NK-92 treated with Interleukin-12 subunit alpha and Interleukin-12 subunit beta, amount 100 ng/mL, for 24 hours (cell line): ENCODE results near the gene RPL38.

Experiments used
- DNase-seq: peaks from one replicate; lab custom pipeline; 2025; lab: John Stamatoyannopoulos, UW

RPL38 gene

DNA sequence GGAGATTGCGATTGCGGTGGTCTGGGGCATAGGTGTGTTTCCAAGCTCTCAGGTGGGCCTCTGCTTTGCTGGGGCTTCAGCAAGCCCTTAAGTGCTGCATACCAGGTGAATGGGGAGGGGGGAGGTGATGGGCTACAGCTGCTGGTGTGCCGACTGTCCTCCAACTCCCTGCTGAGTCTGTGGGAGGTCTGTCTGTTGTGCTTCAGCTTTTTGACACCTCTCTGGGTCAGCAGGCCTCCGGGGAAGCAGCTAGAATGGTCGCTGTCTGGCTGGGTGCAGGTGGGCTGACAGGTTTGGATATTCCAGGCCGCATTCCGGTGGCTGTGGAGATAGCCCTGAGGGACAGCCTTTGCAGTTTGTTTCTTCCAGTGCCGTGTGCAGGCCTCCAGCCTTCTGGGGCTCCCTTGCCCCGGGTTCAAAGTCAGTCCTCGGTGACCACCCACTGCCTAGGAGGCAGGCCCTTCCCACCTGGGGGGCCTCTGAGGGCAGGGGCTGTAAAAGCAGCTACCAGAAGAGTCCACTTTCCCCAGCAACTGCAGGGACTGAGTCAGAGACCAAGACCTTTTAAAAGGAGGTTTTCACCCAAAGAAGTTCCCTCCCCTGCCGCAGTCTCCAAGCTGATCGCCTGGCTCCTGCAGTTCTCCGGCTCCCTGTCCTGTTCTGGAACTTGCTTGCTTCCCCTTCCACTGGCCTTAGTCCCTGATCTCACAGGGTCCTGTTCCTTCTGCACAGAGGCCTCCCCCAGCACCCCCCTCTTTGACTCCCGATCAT is 7.8 kb downstream of the RPL38 start:
- DNase-seq: no peak

DNA sequence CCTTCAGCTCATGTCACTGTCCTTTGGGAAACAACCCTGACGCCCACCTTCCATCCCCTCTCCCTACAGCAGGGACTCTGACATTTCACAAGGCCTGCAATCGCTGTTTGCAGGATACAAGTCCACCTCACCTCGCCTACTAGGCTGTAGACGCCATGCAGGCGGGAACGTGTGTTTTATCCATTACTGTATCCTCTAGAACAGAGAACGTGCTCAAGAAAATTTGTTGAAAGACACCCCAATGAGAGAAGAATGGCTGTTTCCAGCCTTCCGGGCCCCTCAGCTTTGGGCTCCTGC is 8.4 kb downstream of the RPL38 start:
- DNase-seq: no peak

DNA sequence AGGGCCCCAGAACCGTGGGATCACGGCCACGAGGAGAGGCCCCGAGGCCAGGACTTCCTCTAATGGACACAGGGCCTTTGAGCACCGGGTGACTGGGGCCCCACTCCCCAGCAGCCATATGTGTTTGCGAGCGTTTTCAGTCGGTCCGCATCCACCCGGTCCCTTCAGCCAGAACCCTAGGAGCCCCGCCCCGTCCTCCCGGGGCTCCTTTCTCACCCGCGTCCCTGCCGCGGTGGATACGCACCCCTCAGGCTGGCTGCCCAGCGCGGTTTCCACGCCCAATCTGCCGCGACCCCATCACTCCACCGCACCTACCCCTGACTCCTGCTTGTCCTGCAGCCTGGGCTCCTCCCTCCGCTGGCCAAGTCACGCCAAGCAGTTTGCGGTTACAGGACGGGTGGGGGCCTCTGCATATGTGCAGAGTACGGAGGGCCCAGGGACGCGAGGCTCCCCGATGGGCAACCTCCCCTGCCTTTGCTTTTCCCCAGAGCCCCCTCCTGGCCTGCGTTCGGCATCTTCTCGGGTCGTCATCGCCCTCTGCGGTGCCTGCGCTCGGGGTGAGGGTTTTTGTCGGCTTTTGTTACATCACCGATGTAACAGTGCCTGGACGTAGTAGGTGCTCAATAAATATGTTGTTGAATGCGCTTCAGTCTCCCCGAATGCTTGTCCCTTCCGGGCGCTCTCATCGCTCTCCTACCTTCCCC is 8.9 kb downstream of the RPL38 start:
- no peak for DNase-seq

DNA sequence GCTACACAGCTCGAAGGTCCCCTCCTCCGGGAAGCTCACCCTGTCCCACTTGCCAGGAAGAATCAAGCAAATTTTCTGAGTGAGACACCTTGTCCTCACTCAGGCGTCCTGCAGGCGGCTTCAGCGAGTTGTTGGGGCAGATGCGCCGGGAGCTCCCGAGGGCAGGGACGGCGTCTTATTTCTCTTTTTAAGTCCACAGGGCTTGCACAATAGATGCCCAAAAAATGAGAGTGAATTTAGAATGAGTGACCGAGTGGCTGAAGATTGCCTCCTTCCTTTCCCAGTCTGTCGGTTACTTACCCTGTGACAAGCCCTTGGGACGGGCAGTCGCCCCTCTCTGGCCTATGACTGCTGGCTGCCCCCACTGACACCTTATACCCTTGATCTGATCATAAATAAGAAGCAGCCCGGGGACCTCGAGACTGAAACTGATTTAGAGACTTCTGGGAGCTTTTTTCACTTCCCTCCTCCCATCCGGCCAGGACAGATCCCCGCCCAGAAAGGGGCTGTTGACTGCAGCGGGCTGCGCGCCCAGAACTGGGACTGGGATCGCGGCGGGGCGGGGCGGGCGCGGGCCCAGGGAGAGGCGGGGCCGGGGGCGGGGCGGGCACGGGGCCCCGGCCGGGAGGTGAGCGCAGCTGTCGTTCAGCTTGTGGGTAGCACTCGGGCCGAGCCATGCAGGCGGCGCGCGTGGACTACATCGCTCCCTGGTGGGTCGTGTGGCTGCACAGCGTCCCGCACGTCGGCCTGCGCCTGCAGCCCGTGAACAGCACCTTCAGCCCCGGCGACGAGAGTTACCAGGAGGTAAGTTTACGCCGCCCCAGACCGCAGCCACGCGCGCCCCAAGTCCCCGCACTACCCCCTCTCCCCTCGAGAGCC is 9.7 kb downstream of the RPL38 start, which contains the start of gene TTYH2:
TSS of gene TTYH2 (plus strand) at position 659 of the 879 bp plus-strand sequence. CDS start at position 676, 17 bp downstream.
- DNase-seq: no peak

DNA sequence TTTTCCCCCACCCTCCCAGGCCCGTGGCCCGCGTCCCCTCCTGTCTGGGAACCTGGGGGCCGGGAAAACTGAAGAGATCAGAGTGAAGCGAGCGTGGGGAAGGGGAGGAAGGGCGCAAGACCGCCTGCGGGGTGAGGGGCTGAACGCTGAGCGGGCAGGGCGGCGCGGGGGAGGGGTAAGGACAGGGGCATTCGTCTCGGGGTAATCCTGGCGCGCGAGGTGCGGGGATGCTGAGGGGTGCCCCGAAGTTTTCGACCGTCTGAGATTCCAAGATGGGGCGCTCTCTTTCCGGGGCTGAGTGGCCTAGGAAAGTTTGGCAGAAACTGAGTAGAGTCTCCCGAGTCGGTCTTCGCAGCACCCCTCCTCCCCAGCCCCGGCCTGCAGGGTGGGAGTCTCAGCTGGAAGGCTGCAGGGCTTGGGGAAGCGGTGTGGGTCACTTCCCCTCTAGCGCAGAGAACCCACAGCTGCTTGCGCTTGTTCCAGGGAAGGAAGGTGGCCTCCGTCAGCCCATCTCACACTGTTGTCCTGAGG is 10.4 kb downstream of the RPL38 start:
- DNase-seq: no peak

DNA sequence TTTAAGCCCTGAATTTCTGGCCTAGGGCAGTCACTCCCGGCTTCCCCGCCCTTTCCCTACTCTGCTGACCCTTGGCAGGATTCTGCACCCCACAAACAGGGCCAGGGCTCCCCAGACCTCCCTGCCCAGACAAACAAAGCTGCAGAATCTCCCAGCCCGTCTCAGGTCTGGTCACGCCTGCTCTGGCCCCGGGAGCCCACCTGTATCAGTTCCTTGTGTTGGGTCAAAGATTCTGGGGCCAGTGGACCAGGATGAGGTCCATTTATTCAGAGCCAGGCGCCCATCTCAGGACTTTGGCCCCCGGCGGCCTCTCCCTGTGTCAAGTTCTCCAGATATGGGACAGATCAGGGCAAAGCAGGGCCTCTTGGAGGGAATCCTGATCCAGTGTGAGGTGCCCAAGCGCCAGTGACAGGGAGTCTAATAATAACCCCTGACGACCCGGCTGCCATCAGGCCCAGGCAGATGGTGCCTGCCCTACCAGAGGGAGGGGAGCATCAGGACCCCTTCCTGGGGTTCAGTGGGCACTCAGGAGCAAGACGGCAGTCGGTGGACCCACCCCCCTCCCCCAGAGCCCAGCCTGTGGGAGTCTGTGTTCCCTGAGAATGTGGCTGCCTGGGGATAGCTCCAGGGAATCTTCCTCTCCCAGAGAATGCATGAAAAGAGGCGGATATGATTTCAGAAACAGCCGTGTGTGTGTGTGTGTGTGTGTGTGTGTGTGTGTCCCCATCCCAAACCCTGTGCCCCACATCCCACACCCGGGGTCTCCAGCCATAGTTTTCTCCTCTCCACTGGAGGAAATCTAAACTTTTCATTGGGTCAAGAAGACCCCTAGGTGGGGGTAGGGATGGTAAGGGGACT is 11.2 kb downstream of the RPL38 start:
- no peak for DNase-seq

DNA sequence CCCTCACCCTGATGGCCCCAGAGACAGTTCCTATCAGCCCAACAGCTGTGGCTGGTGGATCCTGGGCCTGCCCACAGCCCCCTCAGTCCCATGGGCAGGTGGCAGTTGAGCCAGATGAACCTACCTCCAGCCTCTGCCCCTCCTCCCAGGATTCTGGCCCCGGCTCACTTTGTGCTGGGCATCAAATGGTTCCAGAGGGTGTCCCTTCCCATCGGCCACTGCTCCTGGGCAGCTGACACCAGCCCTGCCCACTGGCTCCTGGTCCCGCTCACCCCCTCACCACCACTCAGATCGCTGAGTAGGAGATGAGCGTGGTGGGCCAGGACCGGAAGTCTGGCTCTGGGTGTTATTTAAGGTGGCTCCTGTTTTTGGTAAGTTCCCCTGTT is 11.9 kb downstream of the RPL38 start:
- no peak for DNase-seq

DNA sequence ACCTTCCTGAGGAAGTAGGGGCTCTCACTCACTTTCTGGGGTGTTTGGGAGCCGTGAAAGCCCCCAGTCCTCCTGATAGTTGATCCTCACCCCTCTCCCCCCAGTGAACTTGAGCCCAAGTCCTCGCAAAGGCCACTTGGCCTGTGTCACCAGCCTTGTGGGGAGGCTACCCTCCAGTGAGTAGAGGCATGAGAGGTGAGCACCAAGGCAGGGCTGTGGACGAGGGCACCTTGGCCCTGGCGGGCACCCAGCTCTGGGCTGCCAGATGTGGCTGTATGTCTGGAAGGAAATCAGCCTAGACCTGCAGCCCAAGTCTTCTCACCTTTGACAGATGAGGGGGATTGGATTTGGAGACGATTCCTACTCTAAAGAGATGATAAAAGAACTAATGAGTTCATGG is 13.0 kb downstream of the RPL38 start:
- DNase-seq: no peak

DNA sequence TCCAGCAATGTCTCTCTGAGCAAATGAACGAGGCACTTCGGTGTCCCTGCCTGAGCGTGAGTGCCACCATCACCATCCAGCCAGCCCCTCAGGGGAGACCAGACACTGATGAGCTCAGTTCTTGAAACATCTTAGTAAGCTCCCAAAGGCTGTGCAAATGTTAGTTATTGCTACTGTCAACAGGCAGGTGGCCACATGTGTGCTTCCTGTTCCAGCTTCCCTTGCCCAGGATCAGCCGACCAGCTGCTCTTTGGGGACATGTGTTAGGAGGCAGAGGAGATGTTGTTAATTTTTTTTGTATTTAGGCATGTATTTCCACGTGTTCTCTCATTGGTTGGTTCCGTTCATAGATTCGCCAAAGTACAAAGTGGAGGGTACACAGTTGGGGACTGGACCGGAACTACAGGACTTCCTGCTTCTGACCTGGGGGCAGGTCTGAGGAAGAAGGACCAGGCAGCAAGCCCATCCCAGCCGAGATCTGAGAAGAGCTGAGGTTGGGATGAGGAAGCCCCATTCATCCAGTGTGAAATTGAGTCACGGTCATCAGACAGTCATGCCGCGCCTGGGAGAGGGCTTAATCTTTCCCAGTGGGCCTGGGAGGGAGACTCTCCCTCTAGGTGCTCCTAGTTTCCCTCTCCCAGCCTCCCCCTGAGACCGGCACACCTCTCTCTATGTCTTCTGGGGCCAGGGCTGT is 13.7 kb downstream of the RPL38 start:
- DNase-seq: no peak

DNA sequence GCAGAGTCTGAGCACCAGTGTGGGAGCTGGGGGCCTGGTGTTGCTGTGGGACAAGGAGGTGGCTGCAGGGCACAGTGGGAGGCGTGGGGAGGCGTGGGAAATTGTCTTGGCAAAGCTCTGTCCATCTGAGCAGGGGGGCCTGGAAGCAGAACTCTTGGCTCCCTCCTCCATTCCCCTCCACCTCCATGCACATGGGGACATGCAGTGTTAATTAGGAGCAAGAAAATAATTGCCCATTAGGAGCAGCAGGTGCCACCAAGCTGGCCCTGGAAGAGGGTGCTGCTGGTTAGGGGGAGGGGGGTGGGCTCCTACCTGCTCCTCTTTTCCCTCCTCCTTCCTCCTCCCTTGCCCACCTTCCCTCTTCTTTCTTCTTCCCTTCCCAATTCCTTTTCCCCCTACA is 14.4 kb downstream of the RPL38 start:
- DNase-seq: no peak

DNA sequence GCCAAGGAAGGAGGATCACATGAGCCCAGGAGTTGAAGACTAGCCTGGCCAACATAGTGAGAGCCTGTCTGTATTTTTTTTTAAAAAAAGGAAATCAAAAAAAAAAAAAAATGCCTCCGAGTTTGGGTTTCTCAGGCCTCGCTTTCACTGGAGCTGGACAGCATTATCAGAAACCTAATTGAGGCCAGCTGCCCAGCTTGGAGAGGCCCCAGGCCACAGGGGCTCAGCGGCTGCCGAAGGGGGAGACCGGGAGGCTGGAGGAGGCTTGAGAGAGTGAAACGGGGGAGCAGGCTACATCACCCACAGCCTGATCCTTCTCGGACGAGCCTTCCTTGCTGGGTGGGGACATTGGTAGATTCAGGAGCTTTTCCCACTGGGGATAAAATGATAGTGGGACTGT is 15.0 kb downstream of the RPL38 start:
- no peak for DNase-seq

DNA sequence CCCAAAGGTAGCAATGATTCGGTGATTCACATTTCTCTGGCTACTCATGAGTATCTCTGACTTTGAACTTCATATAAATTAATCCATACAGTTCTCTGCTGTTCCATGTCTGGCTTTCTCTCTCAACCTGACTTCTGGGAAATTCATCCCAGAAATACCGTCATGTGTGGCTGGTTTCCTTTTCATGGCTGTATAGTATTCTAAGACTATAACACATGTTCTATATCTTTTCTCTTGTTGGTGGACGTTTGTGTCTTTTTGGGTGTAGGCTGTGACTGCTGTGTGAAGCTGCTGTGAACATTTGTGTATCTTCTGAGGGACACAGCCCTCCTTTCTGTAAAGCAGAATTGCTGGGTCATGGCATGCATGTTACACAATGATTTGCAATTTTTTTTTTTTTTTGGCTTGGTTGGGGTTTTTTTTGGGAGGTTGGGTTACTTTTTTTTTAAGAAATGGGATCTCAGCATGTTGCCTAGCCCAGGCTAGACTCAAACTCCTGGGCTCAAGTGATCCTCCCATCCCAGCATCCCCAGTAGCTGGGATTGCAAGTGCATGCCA is 16.2 kb downstream of the RPL38 start:
- DNase-seq: no peak

DNA sequence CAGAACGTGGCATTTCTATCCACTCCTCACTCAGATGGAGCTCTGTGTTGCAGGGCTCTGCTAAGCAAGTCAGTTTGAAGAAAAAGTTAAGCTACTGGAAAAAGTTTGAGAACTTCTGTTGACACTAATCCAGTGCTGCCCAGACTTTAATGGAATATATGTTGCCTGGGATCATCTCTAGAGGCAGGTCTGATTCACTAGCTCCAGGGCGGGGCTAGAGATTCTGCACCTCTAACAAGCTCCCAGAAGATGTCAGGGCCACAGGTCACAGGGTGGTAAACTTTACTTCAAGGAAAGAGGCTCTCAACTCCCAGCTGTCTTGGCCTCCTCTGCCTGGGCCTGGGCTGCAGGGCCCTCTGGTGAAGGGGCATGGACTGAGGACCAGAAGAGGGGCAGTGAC is 16.7 kb downstream of the RPL38 start:
- DNase-seq: no peak

DNA sequence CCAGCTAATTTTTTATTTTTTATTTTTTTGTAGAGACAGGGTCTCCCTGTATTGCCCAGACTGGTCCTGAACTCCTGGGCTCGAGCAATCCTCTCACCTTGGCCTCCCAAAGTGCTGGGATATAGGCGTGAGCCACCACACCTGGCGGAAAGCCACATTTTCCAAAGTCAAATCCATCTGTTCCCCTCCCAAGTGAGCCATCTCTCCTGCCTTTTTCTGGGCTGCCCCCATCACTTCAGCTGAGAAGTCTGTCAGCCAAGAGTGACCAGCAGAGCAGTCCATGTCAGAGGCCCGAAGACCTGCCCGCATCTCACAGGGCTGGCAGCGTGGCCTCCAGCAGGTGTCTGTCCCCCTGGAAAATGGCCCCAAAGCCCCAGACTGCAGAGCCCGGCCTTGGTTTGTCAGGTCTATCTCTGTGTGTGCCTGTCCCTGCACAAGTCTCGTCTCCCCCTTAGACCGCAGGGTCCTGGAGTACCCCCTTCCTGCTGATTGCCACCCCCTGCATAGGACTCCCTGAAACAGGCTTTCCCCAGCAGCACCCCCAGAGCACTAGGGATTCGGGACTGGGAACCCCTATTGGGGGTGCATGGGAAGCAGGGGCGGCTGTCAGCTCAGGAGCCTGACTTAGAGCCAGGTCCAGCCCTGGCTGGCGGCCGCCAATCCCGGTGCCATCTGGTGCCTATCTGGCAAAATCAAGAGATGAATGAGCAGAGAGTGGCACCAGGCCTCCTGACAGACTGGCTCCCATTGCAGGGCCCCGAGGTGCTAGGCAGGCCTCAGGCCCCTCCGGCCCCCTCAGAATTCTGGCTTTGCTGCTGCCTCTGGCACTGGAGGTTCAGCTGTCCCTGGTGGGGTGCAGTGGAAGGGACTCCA is 17.7 kb downstream of the RPL38 start:
- no peak for DNase-seq

DNA sequence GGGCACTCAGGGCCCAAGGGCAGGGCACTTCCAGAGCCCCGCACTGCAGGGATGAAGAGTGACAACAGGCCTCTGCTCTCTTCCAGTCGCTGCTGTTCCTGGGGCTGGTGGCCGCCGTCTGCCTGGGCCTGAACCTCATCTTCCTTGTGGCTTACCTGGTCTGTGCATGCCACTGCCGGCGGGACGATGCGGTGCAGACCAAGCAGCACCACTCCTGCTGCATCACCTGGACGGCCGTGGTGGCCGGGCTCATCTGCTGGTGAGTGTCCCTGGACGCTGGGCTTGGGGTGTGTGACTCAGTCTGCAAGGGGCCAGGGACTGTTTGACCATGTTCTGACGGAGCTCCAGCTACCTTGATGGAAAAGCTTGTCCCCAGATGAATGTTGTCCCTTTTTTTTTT is 18.9 kb downstream of the RPL38 start:
- no peak for DNase-seq

DNA sequence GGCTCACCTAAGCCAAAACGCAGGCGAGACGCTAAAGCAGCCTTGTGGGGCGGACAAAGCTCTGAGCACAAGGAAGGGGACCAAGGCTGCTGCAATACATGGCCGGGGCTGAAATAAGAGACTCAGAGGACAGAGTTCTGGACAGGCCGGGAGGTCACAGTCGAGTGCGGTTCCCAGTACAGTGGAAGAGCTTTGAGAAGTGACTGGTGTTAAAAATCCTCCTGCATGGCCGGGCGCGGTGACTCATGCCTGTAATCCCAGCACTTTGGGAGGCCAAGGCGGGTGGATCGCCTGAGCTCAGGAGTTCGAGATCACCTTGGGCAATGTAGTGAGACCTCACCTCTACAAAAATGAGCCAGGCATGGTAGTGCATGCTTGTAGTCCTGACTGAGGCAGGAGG is 20.4 kb downstream of the RPL38 start:
- no peak for DNase-seq

DNA sequence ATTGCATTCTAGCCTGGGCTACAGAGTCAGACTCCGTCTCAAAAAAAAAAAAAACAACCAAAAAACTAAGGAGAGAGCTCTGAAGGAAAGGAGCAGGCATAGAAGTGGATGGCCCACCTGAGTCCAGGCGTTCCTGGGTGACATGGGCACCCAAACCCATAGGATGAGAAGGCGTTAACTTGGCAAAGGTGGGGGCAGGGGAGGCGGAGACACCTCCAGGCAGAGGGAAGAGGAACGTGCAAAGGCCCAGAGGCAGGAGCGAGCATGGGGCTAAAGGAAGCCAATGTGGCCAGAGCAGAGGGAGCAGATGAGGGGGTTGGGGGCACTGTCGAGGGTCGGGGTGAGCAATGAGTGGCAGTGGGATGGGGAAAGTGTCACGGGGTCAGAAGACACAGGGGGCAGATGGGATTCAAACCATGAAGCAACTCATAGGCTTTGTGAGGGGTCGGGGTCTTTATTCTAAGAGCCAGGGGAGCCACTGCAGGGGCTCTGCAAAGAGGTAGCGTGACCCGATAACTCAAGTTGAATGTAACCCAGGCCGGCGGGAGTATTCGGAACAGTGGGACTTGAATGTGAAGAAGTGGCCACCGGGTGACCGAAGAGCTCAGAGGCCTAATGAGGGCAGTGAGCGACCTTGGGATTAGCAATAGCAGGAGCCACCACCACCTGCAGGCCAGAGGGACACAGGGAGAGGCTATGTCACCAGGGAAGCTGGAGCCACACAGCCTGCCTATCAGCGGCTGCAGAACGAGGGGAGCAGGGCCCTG is 21.7 kb downstream of the RPL38 start:
- DNase-seq: no peak

DNA sequence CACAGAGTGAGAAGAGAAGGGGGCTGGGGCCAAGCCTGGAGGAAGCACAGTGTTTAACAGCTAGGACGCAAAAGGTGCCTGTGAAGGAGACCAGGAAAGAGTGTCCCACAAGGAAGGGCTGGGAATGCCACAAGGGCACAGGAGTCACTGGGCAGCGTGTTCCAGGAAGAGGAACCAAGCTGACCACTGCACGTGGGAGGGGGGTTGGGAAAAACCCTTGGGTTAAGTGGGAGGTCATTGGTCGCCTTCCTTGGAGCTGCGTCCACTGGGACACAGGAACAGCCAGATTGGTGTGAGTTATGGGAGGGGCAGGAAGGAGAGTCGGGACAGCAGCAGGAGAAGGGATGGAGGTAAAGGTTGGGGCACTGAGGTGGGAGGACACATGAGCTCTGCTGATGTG is 22.8 kb downstream of the RPL38 start:
- DNase-seq: no peak
